ENCODE data around the gene AHR. TPM values are rescaled to one million over a fixed set of nuclear protein-coding genes. Genes with fewer than 3 reads are reported as not detected.

AHR gene
- total RNA-seq, 2 donors from 2014 or later = 30.3 to 48.9 TPM

DNA sequence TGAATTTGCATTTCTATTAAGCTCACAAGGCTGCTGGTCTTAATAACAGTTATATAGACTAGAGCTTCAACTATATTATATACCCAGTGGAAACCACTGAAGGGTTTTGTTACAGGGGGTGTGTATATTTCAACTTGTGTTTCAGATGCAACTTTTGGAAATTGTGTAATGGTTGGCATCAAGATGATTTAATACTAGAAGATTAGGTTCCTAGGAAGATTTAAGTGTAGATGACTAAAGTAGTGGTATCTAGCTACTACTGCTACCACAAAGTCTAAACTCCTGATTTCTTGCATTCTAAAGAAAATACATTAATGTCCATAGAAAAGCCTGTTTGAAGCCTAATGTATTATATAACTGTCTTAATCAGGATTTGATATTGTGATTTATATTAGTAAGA, 30.2 kb downstream of the AHR start:
- peaks cover 4% of the 10 kb centered on the region for H3K4me1 ChIP-seq
- H3K9me3 ChIP-seq = no peaks in the 10 kb centered on the region
- no peak for DNase-seq
- H3K27ac ChIP-seq = no peak overlapping the region
- intact Hi-C loops (cut with DNase I) = no loop called here
- no peak overlapping the region for H3K4me3 ChIP-seq
- TF ChIP-seq, protein P1, sequence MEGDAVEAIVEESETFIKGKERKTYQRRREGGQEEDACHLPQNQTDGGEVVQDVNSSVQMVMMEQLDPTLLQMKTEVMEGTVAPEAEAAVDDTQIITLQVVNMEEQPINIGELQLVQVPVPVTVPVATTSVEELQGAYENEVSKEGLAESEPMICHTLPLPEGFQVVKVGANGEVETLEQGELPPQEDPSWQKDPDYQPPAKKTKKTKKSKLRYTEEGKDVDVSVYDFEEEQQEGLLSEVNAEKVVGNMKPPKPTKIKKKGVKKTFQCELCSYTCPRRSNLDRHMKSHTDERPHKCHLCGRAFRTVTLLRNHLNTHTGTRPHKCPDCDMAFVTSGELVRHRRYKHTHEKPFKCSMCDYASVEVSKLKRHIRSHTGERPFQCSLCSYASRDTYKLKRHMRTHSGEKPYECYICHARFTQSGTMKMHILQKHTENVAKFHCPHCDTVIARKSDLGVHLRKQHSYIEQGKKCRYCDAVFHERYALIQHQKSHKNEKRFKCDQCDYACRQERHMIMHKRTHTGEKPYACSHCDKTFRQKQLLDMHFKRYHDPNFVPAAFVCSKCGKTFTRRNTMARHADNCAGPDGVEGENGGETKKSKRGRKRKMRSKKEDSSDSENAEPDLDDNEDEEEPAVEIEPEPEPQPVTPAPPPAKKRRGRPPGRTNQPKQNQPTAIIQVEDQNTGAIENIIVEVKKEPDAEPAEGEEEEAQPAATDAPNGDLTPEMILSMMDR (IDR thresholded peaks at IDR 0.05) = no peak
- no peaks in the 10 kb centered on the region for H3K36me3 ChIP-seq
- H3K9ac ChIP-seq (ENCODE audit: low read depth in 2 of 2, low read length in 2 of 2) = no peak overlapping the region
- H3K27me3 ChIP-seq = no peaks in the 10 kb centered on the region

GRCh38 chr7:17329440-17329839, 31.0 kb downstream of the AHR start:
- no peak for DNase-seq
- Histone ChIP-seq H3K9me3 (no peaks in the 10 kb centered on the region), H3K4me3 (no peak overlapping the region), H3K36me3 (no peaks in the 10 kb centered on the region), H3K27me3 (no peaks in the 10 kb centered on the region), H3K27ac (no peak overlapping the region), H3K4me1 (peaks cover 4% of the 10 kb centered on the region), H3K9ac (ENCODE audit: low read depth in 2 of 2, low read length in 2 of 2) (no peak overlapping the region)
- intact Hi-C loops (cut with DNase I) = no loop called here
- TF ChIP-seq, protein P1 (IDR thresholded peaks at IDR 0.05) = no peak

DNA sequence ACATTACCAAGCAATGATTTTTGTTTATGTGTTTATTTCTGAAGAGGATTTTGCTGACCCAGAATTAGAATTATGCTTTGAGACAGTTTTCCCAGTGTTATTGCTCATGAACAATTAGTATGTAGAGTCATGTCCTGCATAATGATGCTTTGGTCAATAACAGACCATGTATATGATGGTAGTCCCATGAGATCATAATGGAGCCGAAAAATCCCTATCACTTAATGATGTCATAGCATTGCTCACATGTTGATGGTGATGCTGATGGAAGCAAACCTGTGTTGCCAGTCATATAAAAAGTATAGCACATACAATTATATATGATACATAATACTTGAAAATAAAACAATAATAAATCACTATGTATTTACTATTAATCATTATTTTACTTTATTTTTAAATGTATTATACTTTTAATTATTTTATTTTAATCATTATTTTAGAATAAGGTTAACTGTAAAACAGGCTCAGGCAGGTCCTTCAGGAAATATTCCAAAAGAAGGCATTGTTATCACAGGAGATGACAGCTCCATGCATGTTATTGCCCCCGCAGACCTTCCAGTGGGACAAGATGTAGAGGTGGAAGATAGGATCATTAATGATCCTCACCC, 33.5 kb downstream of the AHR start:
- H3K9ac ChIP-seq (ENCODE audit: low read depth in 2 of 2, low read length in 2 of 2) = no peak overlapping the region
- intact Hi-C loops (cut with DNase I) = no loop called here
- no peak for DNase-seq
- TF ChIP-seq, protein P1 (IDR thresholded peaks at IDR 0.05) = no peak
- H3K27ac ChIP-seq = no peak overlapping the region
- no peaks in the 10 kb centered on the region for H3K36me3 ChIP-seq
- no peaks in the 10 kb centered on the region for H3K4me1 ChIP-seq
- H3K4me3 ChIP-seq = no peak overlapping the region
- H3K27me3 ChIP-seq = no peaks in the 10 kb centered on the region
- no peaks in the 10 kb centered on the region for H3K9me3 ChIP-seq

DNA sequence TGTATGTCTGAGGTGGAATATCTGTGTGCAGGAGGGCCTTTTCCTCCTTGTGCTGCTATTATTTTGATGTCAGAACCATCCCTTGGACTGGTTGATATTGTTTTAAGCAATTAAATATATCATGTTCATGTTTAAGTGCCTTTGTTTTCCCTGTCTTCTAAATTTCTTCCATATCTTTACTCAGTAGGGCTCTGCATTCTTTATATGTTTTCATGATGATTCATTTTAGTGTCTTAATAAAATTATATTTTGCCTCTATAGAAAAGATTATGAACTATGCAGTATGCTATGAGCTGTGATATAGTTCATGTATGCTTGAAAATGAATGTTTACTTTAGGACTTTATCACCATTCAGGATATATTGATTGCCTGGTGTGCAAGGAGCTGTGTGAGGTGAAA, 34.8 kb downstream of the AHR start:
- no peaks in the 10 kb centered on the region for H3K9me3 ChIP-seq
- H3K4me1 ChIP-seq = no peaks in the 10 kb centered on the region
- TF ChIP-seq, protein P1 (IDR thresholded peaks at IDR 0.05) = no peak
- intact Hi-C loops (cut with DNase I) = no loop called here
- H3K27me3 ChIP-seq = no peaks in the 10 kb centered on the region
- no peaks in the 10 kb centered on the region for H3K36me3 ChIP-seq
- no peak for DNase-seq
- no peak overlapping the region for H3K27ac ChIP-seq
- no peak overlapping the region for H3K9ac ChIP-seq (ENCODE audit: low read depth in 2 of 2, low read length in 2 of 2)
- H3K4me3 ChIP-seq = no peak overlapping the region

- Histone ChIP-seq H3K4me3 (no peak overlapping the region), H3K36me3 (no peaks in the 10 kb centered on the region), H3K27me3 (no peaks in the 10 kb centered on the region), H3K4me1 (no peaks in the 10 kb centered on the region), H3K9me3 (no peaks in the 10 kb centered on the region), H3K9ac (ENCODE audit: low read depth in 2 of 2, low read length in 2 of 2) (no peak overlapping the region), H3K27ac (no peak overlapping the region)
- intact Hi-C loops (cut with DNase I) = no loop called here
- DNase-seq = no peak
- TF ChIP-seq, protein P1 (IDR thresholded peaks at IDR 0.05) = no peak
Observed at GRCh38 chr7:17336168-17336567, 37.7 kb downstream of the AHR start.

Measured in colonic mucosa (tissue), 4 donors.